ENCODE data around the gene CHST11. TPM values are rescaled to one million over a fixed set of nuclear protein-coding genes. Genes with fewer than 3 reads are reported as not detected.

Gene CHST11
- total and polyA plus RNA-seq, 10 of the 15 experiments (the other 5 are each of a cell fraction or from before 2014, with no cell fraction given), result 1.9 to 38.1 (median 17.2) TPM

DNA sequence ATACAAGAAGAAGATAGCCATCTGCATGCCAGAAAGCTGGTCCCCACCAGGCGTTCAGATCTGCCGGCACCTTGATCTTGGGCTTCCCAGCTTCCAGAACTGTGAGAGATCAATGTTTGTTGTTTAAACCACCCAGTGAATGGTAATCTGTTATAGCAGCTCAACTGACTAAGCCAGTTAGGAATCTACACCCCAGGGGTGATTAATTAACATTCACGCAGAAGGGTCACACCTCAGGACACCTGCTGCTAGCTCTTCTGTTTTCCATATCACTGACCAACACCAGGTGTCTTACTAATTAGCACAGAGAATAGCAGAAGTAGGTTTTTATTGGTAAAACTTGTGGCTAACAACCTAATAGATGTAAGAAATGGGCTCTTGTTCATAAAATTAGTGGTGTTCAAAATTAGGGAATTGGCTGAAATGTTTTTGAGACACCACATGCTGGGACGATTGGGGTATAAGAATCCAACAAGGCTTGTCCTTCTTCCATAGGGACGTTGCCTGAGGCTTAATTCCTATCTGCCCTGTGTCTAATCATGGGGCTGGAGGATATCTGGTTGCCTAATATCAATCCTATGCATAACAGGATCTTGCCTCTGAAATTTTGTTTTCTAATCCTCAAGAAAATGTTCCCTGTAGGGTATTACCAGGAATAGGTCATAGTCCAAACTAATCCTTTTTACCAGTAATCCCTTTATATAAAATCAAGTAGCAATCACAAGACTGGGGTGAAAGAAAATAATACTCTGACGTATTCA is 42.0 kb upstream of the CHST11 start (continued):
- TF ChIP-seq, protein P1, sequence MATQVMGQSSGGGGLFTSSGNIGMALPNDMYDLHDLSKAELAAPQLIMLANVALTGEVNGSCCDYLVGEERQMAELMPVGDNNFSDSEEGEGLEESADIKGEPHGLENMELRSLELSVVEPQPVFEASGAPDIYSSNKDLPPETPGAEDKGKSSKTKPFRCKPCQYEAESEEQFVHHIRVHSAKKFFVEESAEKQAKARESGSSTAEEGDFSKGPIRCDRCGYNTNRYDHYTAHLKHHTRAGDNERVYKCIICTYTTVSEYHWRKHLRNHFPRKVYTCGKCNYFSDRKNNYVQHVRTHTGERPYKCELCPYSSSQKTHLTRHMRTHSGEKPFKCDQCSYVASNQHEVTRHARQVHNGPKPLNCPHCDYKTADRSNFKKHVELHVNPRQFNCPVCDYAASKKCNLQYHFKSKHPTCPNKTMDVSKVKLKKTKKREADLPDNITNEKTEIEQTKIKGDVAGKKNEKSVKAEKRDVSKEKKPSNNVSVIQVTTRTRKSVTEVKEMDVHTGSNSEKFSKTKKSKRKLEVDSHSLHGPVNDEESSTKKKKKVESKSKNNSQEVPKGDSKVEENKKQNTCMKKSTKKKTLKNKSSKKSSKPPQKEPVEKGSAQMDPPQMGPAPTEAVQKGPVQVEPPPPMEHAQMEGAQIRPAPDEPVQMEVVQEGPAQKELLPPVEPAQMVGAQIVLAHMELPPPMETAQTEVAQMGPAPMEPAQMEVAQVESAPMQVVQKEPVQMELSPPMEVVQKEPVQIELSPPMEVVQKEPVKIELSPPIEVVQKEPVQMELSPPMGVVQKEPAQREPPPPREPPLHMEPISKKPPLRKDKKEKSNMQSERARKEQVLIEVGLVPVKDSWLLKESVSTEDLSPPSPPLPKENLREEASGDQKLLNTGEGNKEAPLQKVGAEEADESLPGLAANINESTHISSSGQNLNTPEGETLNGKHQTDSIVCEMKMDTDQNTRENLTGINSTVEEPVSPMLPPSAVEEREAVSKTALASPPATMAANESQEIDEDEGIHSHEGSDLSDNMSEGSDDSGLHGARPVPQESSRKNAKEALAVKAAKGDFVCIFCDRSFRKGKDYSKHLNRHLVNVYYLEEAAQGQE (IDR thresholded peaks at IDR 0.05; ENCODE audit: low read depth, low read length), result no peak
- TF ChIP-seq, protein P2, sequence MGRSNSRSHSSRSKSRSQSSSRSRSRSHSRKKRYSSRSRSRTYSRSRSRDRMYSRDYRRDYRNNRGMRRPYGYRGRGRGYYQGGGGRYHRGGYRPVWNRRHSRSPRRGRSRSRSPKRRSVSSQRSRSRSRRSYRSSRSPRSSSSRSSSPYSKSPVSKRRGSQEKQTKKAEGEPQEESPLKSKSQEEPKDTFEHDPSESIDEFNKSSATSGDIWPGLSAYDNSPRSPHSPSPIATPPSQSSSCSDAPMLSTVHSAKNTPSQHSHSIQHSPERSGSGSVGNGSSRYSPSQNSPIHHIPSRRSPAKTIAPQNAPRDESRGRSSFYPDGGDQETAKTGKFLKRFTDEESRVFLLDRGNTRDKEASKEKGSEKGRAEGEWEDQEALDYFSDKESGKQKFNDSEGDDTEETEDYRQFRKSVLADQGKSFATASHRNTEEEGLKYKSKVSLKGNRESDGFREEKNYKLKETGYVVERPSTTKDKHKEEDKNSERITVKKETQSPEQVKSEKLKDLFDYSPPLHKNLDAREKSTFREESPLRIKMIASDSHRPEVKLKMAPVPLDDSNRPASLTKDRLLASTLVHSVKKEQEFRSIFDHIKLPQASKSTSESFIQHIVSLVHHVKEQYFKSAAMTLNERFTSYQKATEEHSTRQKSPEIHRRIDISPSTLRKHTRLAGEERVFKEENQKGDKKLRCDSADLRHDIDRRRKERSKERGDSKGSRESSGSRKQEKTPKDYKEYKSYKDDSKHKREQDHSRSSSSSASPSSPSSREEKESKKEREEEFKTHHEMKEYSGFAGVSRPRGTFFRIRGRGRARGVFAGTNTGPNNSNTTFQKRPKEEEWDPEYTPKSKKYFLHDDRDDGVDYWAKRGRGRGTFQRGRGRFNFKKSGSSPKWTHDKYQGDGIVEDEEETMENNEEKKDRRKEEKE (IDR thresholded peaks at IDR 0.05), result no peak
- TF ChIP-seq NFYA (IDR thresholded peaks at IDR 0.05; ENCODE audit: borderline replicate concordance, low read depth, low read length) (no peak), POLR2A (IDR thresholded peaks at IDR 0.05; ENCODE audit: low read depth, low read length) (no peak), YBX1 (IDR thresholded peaks at IDR 0.05) (no peak), NFIC (IDR thresholded peaks at IDR 0.05; ENCODE audit: low read depth, low read length) (no peak), SMARCA5 (IDR thresholded peaks at IDR 0.05) (no peak), EED (IDR thresholded peaks at IDR 0.05; ENCODE audit: low read depth) (no peak), HDGF (IDR thresholded peaks at IDR 0.05) (no peak), NFXL1 (IDR thresholded peaks at IDR 0.05; ENCODE audit: borderline replicate concordance) (no peak), IKZF1 (conservative IDR thresholded peaks at IDR 0.05) (peak; percentile 79)
- TF ChIP-seq, protein P3, sequence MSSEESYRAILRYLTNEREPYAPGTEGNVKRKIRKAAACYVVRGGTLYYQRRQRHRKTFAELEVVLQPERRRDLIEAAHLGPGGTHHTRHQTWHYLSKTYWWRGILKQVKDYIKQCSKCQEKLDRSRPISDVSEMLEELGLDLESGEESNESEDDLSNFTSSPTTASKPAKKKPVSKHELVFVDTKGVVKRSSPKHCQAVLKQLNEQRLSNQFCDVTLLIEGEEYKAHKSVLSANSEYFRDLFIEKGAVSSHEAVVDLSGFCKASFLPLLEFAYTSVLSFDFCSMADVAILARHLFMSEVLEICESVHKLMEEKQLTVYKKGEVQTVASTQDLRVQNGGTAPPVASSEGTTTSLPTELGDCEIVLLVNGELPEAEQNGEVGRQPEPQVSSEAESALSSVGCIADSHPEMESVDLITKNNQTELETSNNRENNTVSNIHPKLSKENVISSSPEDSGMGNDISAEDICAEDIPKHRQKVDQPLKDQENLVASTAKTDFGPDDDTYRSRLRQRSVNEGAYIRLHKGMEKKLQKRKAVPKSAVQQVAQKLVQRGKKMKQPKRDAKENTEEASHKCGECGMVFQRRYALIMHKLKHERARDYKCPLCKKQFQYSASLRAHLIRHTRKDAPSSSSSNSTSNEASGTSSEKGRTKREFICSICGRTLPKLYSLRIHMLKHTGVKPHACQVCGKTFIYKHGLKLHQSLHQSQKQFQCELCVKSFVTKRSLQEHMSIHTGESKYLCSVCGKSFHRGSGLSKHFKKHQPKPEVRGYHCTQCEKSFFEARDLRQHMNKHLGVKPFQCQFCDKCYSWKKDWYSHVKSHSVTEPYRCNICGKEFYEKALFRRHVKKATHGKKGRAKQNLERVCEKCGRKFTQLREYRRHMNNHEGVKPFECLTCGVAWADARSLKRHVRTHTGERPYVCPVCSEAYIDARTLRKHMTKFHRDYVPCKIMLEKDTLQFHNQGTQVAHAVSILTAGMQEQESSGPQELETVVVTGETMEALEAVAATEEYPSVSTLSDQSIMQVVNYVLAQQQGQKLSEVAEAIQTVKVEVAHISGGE (CRISPR knock-in tag; IDR thresholded peaks at IDR 0.05), result no peak
- TF ChIP-seq, protein P4, sequence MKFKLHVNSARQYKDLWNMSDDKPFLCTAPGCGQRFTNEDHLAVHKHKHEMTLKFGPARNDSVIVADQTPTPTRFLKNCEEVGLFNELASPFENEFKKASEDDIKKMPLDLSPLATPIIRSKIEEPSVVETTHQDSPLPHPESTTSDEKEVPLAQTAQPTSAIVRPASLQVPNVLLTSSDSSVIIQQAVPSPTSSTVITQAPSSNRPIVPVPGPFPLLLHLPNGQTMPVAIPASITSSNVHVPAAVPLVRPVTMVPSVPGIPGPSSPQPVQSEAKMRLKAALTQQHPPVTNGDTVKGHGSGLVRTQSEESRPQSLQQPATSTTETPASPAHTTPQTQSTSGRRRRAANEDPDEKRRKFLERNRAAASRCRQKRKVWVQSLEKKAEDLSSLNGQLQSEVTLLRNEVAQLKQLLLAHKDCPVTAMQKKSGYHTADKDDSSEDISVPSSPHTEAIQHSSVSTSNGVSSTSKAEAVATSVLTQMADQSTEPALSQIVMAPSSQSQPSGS (IDR thresholded peaks at IDR 0.05; ENCODE audit: low read length), result no peak
- TF ChIP-seq, protein P5, sequence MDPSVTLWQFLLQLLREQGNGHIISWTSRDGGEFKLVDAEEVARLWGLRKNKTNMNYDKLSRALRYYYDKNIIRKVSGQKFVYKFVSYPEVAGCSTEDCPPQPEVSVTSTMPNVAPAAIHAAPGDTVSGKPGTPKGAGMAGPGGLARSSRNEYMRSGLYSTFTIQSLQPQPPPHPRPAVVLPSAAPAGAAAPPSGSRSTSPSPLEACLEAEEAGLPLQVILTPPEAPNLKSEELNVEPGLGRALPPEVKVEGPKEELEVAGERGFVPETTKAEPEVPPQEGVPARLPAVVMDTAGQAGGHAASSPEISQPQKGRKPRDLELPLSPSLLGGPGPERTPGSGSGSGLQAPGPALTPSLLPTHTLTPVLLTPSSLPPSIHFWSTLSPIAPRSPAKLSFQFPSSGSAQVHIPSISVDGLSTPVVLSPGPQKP (IDR thresholded peaks at IDR 0.05; ENCODE audit: low read depth, low read length), result no peak
- TF ChIP-seq, protein P6, sequence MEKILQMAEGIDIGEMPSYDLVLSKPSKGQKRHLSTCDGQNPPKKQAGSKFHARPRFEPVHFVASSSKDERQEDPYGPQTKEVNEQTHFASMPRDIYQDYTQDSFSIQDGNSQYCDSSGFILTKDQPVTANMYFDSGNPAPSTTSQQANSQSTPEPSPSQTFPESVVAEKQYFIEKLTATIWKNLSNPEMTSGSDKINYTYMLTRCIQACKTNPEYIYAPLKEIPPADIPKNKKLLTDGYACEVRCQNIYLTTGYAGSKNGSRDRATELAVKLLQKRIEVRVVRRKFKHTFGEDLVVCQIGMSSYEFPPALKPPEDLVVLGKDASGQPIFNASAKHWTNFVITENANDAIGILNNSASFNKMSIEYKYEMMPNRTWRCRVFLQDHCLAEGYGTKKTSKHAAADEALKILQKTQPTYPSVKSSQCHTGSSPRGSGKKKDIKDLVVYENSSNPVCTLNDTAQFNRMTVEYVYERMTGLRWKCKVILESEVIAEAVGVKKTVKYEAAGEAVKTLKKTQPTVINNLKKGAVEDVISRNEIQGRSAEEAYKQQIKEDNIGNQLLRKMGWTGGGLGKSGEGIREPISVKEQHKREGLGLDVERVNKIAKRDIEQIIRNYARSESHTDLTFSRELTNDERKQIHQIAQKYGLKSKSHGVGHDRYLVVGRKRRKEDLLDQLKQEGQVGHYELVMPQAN (conservative IDR thresholded peaks at IDR 0.05), result no peak
